GM23338 (cell line): ENCODE measurements around the gene RNF213.

Experiments used
- CREB1 ChIP-seq: fragments of 250-450 bp; sonication (Bioruptor Pico); IDR thresholded peaks from 2 replicates; pipeline ENCODE4 v1.5.0; 2020; ENCODE audit warnings: low read depth, mild to moderate bottlenecking, moderate library complexity
- CTCF ChIP-seq, 2 experiments: fragments of 200-600 bp in 1 of 2; sonication (generic) in 1 of 2; conservative IDR thresholded peaks; 2 replicates each; pipeline versions ENCODE4 v1.5.1 to v1.6.1; 2016 to 2017; ENCODE audit warnings: antibody characterized with exemption in 2 of 2, low read depth in 2 of 2, mild to moderate bottlenecking in 2 of 2, moderate library complexity in 1 of 2
- ETS1 ChIP-seq: IDR thresholded peaks from 2 replicates; pipeline ENCODE4 v1.6.1; 2016; ENCODE audit warnings: antibody characterized with exemption
- EZH2 ChIP-seq: fragments of 200-600 bp; sonication (generic); IDR thresholded peaks from one replicate; pipeline ENCODE4 v1.8.0; 2017; ENCODE audit warnings: antibody characterized with exemption, mild to moderate bottlenecking, low read depth; ENCODE audit not compliant: unreplicated experiment
- EZH2phosphoT487 ChIP-seq: fragments of 200-600 bp; sonication (generic); IDR thresholded peaks from one replicate; pipeline ENCODE4 v1.8.1; 2018; ENCODE audit warnings: antibody characterized with exemption; ENCODE audit not compliant: unreplicated experiment
- JUNB ChIP-seq: IDR thresholded peaks from one replicate; pipeline ENCODE4 v1.6.1; 2016; ENCODE audit warnings: antibody characterized with exemption; ENCODE audit not compliant: unreplicated experiment
- NANOG ChIP-seq: IDR thresholded peaks from 2 replicates; pipeline ENCODE4 v1.6.1; 2016; ENCODE audit warnings: antibody characterized with exemption, borderline replicate concordance
- POLR2AphosphoS5 ChIP-seq: IDR thresholded peaks from 2 replicates; pipeline ENCODE4 v1.6.1; 2016; ENCODE audit warnings: antibody characterized with exemption, low read depth
- STAT1 ChIP-seq: IDR thresholded peaks from one replicate; pipeline ENCODE4 v1.6.1; 2016; ENCODE audit warnings: antibody characterized with exemption; ENCODE audit not compliant: unreplicated experiment
- ZNF114 ChIP-seq: fragments of 250-450 bp; sonication (Bioruptor Pico); IDR thresholded peaks from 2 replicates; pipeline ENCODE4 v1.5.0; 2020; ENCODE audit warnings: mild to moderate bottlenecking, moderate library complexity
- ZNF331 ChIP-seq: fragments of 250-450 bp; sonication (Bioruptor Pico); IDR thresholded peaks from 2 replicates; pipeline ENCODE4 v1.5.0; 2020; ENCODE audit warnings: low read depth, mild to moderate bottlenecking, moderate library complexity
- TF ChIP-seq, protein P1 (sequence below): fragments of 250-450 bp; sonication (Bioruptor Pico); IDR thresholded peaks from 2 replicates; pipeline ENCODE4 v1.5.0; 2020; ENCODE audit warnings: mild to moderate bottlenecking, moderate library complexity
- TF ChIP-seq, protein P2 (sequence below): IDR thresholded peaks from one replicate; pipeline ENCODE4 v1.6.1; 2018; ENCODE audit warnings: antibody characterized with exemption; ENCODE audit not compliant: unreplicated experiment

- TF ChIP-seq EZH2phosphoT487 (no peak), EZH2 (no peak), CTCF (conservative IDR thresholded peaks at IDR 0.05; ENCODE audit: low read depth in 2 of 2) (no peak), CREB1 (CRISPR knock-in tag) (no peak), JUNB (no peak), STAT1 (no peak), POLR2AphosphoS5 (no peak), ZNF114 (no peak), ZNF331 (CRISPR knock-in tag) (no peak), ETS1 (no peak), NANOG (no peak)
- TF ChIP-seq, protein P1, sequence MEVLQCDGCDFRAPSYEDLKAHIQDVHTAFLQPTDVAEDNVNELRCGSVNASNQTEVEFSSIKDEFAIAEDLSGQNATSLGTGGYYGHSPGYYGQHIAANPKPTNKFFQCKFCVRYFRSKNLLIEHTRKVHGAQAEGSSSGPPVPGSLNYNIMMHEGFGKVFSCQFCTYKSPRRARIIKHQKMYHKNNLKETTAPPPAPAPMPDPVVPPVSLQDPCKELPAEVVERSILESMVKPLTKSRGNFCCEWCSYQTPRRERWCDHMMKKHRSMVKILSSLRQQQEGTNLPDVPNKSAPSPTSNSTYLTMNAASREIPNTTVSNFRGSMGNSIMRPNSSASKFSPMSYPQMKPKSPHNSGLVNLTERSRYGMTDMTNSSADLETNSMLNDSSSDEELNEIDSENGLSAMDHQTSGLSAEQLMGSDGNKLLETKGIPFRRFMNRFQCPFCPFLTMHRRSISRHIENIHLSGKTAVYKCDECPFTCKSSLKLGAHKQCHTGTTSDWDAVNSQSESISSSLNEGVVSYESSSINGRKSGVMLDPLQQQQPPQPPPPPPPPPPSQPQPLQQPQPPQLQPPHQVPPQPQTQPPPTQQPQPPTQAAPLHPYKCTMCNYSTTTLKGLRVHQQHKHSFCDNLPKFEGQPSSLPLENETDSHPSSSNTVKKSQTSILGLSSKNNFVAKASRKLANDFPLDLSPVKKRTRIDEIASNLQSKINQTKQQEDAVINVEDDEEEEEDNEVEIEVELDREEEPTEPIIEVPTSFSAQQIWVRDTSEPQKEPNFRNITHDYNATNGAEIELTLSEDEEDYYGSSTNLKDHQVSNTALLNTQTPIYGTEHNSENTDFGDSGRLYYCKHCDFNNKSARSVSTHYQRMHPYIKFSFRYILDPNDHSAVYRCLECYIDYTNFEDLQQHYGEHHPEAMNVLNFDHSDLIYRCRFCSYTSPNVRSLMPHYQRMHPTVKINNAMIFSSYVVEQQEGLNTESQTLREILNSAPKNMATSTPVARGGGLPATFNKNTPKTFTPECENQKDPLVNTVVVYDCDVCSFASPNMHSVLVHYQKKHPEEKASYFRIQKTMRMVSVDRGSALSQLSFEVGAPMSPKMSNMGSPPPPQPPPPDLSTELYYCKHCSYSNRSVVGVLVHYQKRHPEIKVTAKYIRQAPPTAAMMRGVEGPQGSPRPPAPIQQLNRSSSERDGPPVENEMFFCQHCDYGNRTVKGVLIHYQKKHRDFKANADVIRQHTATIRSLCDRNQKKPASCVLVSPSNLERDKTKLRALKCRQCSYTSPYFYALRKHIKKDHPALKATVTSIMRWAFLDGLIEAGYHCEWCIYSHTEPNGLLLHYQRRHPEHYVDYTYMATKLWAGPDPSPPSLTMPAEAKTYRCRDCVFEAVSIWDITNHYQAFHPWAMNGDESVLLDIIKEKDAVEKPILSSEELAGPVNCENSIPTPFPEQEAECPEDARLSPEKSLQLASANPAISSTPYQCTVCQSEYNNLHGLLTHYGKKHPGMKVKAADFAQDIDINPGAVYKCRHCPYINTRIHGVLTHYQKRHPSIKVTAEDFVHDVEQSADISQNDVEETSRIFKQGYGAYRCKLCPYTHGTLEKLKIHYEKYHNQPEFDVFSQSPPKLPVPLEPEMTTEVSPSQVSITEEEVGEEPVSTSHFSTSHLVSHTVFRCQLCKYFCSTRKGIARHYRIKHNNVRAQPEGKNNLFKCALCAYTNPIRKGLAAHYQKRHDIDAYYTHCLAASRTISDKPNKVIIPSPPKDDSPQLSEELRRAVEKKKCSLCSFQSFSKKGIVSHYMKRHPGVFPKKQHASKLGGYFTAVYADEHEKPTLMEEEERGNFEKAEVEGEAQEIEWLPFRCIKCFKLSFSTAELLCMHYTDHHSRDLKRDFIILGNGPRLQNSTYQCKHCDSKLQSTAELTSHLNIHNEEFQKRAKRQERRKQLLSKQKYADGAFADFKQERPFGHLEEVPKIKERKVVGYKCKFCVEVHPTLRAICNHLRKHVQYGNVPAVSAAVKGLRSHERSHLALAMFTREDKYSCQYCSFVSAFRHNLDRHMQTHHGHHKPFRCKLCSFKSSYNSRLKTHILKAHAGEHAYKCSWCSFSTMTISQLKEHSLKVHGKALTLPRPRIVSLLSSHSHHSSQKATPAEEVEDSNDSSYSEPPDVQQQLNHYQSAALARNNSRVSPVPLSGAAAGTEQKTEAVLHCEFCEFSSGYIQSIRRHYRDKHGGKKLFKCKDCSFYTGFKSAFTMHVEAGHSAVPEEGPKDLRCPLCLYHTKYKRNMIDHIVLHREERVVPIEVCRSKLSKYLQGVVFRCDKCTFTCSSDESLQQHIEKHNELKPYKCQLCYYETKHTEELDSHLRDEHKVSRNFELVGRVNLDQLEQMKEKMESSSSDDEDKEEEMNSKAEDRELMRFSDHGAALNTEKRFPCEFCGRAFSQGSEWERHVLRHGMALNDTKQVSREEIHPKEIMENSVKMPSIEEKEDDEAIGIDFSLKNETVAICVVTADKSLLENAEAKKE (CRISPR knock-in tag): no peak
- TF ChIP-seq, protein P2, sequence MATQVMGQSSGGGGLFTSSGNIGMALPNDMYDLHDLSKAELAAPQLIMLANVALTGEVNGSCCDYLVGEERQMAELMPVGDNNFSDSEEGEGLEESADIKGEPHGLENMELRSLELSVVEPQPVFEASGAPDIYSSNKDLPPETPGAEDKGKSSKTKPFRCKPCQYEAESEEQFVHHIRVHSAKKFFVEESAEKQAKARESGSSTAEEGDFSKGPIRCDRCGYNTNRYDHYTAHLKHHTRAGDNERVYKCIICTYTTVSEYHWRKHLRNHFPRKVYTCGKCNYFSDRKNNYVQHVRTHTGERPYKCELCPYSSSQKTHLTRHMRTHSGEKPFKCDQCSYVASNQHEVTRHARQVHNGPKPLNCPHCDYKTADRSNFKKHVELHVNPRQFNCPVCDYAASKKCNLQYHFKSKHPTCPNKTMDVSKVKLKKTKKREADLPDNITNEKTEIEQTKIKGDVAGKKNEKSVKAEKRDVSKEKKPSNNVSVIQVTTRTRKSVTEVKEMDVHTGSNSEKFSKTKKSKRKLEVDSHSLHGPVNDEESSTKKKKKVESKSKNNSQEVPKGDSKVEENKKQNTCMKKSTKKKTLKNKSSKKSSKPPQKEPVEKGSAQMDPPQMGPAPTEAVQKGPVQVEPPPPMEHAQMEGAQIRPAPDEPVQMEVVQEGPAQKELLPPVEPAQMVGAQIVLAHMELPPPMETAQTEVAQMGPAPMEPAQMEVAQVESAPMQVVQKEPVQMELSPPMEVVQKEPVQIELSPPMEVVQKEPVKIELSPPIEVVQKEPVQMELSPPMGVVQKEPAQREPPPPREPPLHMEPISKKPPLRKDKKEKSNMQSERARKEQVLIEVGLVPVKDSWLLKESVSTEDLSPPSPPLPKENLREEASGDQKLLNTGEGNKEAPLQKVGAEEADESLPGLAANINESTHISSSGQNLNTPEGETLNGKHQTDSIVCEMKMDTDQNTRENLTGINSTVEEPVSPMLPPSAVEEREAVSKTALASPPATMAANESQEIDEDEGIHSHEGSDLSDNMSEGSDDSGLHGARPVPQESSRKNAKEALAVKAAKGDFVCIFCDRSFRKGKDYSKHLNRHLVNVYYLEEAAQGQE: no peak
Observed at GRCh38 chr17:80409626-80410025, 149.0 kb downstream of the RNF213 start.
